Neural progenitor cell (in vitro differentiated cells): ENCODE data around the gene FOXJ3. TPM values are rescaled to one million over a fixed set of nuclear protein-coding genes. Genes with fewer than 3 reads are reported as not detected.

ENCODE experiments used
- DNase-seq: peaks from one replicate; pipeline ENCODE4 v3.0.0-alpha.2; 2016; ENCODE audit warnings: low spot score
- H2AFZ ChIP-seq: fragments of 200-600 bp; sonication (generic); replicated peaks from 2 replicates; pipeline ENCODE4 v1.6.1; 2016; ENCODE audit warnings: antibody characterized with exemption
- H3F3A ChIP-seq: fragments of 200-600 bp; sonication (generic); 2 replicates; pipeline ENCODE4 v1.6.1; 2016; ENCODE audit warnings: antibody characterized with exemption, low read depth
- H3K27ac ChIP-seq: fragments of 200-600 bp; sonication (generic); 2 replicates; pipeline ENCODE4 v1.5.1; 2016; ENCODE audit warnings: mild to moderate bottlenecking
- H3K27me3 ChIP-seq: fragments of 200-600 bp; sonication (generic); 2 replicates; pipeline ENCODE4 v1.6.1; 2016; ENCODE audit warnings: mild to moderate bottlenecking, moderate library complexity
- H3K36me3 ChIP-seq: fragments of 200-600 bp; sonication (generic); 2 replicates; pipeline ENCODE4 v1.5.1; 2016
- H3K4me1 ChIP-seq: fragments of 200-600 bp; sonication (generic); 2 replicates; pipeline ENCODE4 v1.6.1; 2016; ENCODE audit warnings: mixed run types
- H3K4me2 ChIP-seq: fragments of 200-600 bp; sonication (generic); 2 replicates; pipeline ENCODE4 v1.6.1; 2016
- H3K4me3 ChIP-seq: fragments of 200-600 bp; sonication (generic); 2 replicates; pipeline ENCODE4 v1.5.1; 2016
- H3K79me2 ChIP-seq: fragments of 200-600 bp; sonication (generic); 2 replicates; pipeline ENCODE4 v1.6.1; 2016; ENCODE audit warnings: low read depth
- H3K9ac ChIP-seq: fragments of 200-600 bp; sonication (generic); 2 replicates; pipeline ENCODE4 v1.6.1; 2016
- H3K9me3 ChIP-seq: fragments of 200-600 bp; sonication (generic); 2 replicates; pipeline ENCODE4 v1.5.1; 2016; ENCODE audit warnings: low read depth
- H4K20me1 ChIP-seq: fragments of 200-600 bp; sonication (generic); 2 replicates; pipeline ENCODE4 v1.6.1; 2016; ENCODE audit warnings: low read depth
- H3K27ac Mint-ChIP-seq: 3 replicates; pipeline ENCODE4 v1.8.0; 2021; ENCODE audit warnings: mixed read lengths
- H3K27me3 Mint-ChIP-seq: 2 replicates; pipeline ENCODE4 v1.8.0; 2022; ENCODE audit warnings: low read depth, mild to moderate bottlenecking, inconsistent platforms, moderate library complexity, mixed read lengths; ENCODE audit not compliant: insufficient read depth
- H3K36me3 Mint-ChIP-seq: 3 replicates; pipeline ENCODE4 v1.8.0; 2021; ENCODE audit warnings: mixed read lengths
- H3K4me1 Mint-ChIP-seq: 3 replicates; pipeline ENCODE4 v1.8.0; 2021; ENCODE audit warnings: mixed read lengths
- H3K4me3 Mint-ChIP-seq: 3 replicates; pipeline ENCODE4 v1.8.0; 2021; ENCODE audit warnings: mild to moderate bottlenecking, moderate library complexity, mixed read lengths
- H3K9me3 Mint-ChIP-seq: 3 replicates; pipeline ENCODE4 v1.8.0; 2020; ENCODE audit warnings: mixed read lengths
- EZH2 ChIP-seq: fragments of 200-600 bp; sonication (generic); IDR thresholded peaks from 2 replicates; pipeline ENCODE4 v1.6.1; 2017; ENCODE audit warnings: antibody characterized with exemption, mild to moderate bottlenecking, moderate library complexity
- EZH2phosphoT487 ChIP-seq: fragments of 200-600 bp; sonication (generic); IDR thresholded peaks from 2 replicates; pipeline ENCODE4 v1.6.1; 2017; ENCODE audit warnings: antibody characterized with exemption
- total RNA-seq: library from RNA; depleted of rRNA; stranded (reverse); fragments of >200 nt; gene quantifications from 2 replicates; pipeline ENCODE4 v1.2.3, GENCODE V29; 2015; ENCODE audit warnings: low replicate concordance
- TF ChIP-seq, protein P1 (sequence below): fragments of 200-600 bp; sonication (generic); IDR thresholded peaks from 2 replicates; pipeline ENCODE4 v1.5.1; 2017; ENCODE audit warnings: antibody characterized with exemption, mild to moderate bottlenecking

Gene FOXJ3
- total RNA-seq, 1 donor from 2014 or later, result 58.5 TPM

DNA sequence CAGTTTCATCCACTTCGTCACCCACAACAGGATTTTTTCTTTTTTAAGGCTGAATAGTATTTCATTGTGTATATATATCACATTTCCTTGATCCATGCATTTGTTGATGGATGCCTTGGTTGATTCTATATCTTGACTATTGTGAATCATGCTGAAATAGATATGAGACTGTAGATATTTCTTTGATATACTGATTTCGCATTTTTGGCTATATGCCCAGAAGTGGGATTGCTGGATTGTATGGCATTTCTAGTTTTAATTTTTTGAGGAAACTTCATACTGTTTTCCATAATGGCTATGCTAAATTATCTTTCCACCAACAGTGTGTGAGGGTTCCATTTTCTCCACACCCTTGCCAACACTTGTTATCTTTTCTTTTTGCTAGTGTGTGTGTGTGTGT, 176.8 kb downstream of the FOXJ3 start:
- Mint-ChIP-seq H3K36me3 (no peaks in the 10 kb centered on the region), H3K4me3 (no peak overlapping the region), H3K27ac (no peak overlapping the region), H3K27me3 (peaks cover 8% of the 10 kb centered on the region), H3K4me1 (no peaks in the 10 kb centered on the region), H3K9me3 (peaks cover 12% of the 10 kb centered on the region)
- Histone ChIP-seq H4K20me1 (no peaks in the 10 kb centered on the region), H3K27me3 (no peaks in the 10 kb centered on the region), H3K9ac (no peak overlapping the region), H3K79me2 (no peaks in the 10 kb centered on the region), H2AFZ (no peak overlapping the region), H3K27ac (no peak overlapping the region), H3K4me1 (no peaks in the 10 kb centered on the region), H3K4me2 (no peak overlapping the region), H3K4me3 (no peak overlapping the region), H3K36me3 (no peaks in the 10 kb centered on the region), H3F3A (no peaks in the 10 kb centered on the region), H3K9me3 (no peaks in the 10 kb centered on the region)
- TF ChIP-seq EZH2, result no peak
- TF ChIP-seq, protein P1, sequence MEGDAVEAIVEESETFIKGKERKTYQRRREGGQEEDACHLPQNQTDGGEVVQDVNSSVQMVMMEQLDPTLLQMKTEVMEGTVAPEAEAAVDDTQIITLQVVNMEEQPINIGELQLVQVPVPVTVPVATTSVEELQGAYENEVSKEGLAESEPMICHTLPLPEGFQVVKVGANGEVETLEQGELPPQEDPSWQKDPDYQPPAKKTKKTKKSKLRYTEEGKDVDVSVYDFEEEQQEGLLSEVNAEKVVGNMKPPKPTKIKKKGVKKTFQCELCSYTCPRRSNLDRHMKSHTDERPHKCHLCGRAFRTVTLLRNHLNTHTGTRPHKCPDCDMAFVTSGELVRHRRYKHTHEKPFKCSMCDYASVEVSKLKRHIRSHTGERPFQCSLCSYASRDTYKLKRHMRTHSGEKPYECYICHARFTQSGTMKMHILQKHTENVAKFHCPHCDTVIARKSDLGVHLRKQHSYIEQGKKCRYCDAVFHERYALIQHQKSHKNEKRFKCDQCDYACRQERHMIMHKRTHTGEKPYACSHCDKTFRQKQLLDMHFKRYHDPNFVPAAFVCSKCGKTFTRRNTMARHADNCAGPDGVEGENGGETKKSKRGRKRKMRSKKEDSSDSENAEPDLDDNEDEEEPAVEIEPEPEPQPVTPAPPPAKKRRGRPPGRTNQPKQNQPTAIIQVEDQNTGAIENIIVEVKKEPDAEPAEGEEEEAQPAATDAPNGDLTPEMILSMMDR, result no peak
- TF ChIP-seq EZH2phosphoT487, result no peak
- no peak for DNase-seq

- Mint-ChIP-seq H3K9me3 (peaks cover 12% of the 10 kb centered on the region), H3K27me3 (peaks cover 11% of the 10 kb centered on the region), H3K4me1 (no peaks in the 10 kb centered on the region), H3K36me3 (no peaks in the 10 kb centered on the region), H3K27ac (no peak overlapping the region), H3K4me3 (no peak overlapping the region)
- no peak for DNase-seq
- H3K4me3 ChIP-seq, result no peak overlapping the region
- no peak overlapping the region for H3K9ac ChIP-seq
- TF ChIP-seq, protein P1, result no peak
- TF ChIP-seq EZH2 (no peak), EZH2phosphoT487 (no peak)
- no peak overlapping the region for H3K27ac ChIP-seq
- H4K20me1 ChIP-seq, result no peaks in the 10 kb centered on the region
- no peaks in the 10 kb centered on the region for H3K4me1 ChIP-seq
- no peaks in the 10 kb centered on the region for H3K36me3 ChIP-seq
- H3K9me3 ChIP-seq, result no peaks in the 10 kb centered on the region
- no peaks in the 10 kb centered on the region for H3F3A ChIP-seq
- no peaks in the 10 kb centered on the region for H3K79me2 ChIP-seq
- no peak overlapping the region for H3K4me2 ChIP-seq
- H2AFZ ChIP-seq, result no peak overlapping the region
- H3K27me3 ChIP-seq, result no peaks in the 10 kb centered on the region
These were observed 177.4 kb downstream of the FOXJ3 start for GRCh38 chr1:42157667-42158066.

DNA sequence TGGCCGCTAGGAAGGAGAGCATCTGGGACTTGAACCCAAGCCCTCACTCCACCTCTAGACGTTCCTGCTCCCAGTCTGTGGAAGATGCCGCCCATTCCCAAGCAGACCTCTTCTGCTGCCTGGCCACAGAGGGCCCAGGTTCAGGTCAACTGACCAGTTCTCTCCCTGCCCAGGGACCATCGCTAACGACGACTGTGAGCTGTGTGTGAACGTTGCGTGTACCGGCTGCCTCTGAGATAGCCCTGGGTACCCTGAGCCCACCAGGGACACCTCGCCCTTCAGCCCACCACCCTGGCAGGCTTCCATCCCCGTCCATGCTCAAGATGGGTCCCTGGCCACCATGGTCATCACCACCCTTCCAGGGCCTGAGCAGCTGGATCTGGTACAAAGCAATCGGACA, 179.7 kb downstream of the FOXJ3 start:
- H3K79me2 ChIP-seq, result no peaks in the 10 kb centered on the region
- peak overlapping the region; percentile 46 for H3K27ac Mint-ChIP-seq
- no peaks in the 10 kb centered on the region for H3K9me3 Mint-ChIP-seq
- H3K27me3 ChIP-seq, result no peaks in the 10 kb centered on the region
- H3K27me3 Mint-ChIP-seq, result peaks cover 8% of the 10 kb centered on the region
- no peak overlapping the region for H2AFZ ChIP-seq
- no peak overlapping the region for H3K9ac ChIP-seq
- no peaks in the 10 kb centered on the region for H3K9me3 ChIP-seq
- no peaks in the 10 kb centered on the region for H4K20me1 ChIP-seq
- H3K36me3 ChIP-seq, result no peaks in the 10 kb centered on the region
- H3K4me2 ChIP-seq, result no peak overlapping the region
- no peaks in the 10 kb centered on the region for H3F3A ChIP-seq
- no peak for DNase-seq
- no peaks in the 10 kb centered on the region for H3K4me1 Mint-ChIP-seq
- no peak overlapping the region for H3K4me3 Mint-ChIP-seq
- H3K27ac ChIP-seq, result no peak overlapping the region
- no peak overlapping the region for H3K4me3 ChIP-seq
- H3K36me3 Mint-ChIP-seq, result no peaks in the 10 kb centered on the region
- TF ChIP-seq, protein P1, result no peak
- TF ChIP-seq EZH2 (no peak), EZH2phosphoT487 (no peak)
- H3K4me1 ChIP-seq, result no peaks in the 10 kb centered on the region
